Cerebellar nuclear complex (tissue), 1 donor: ENCODE measurements around the gene EPHB2.

Experiments used
- DNase-seq, 2 experiments: peaks; one replicate each; lab custom pipeline; 2025; lab: John Stamatoyannopoulos, UW

The EPHB2 gene

DNA sequence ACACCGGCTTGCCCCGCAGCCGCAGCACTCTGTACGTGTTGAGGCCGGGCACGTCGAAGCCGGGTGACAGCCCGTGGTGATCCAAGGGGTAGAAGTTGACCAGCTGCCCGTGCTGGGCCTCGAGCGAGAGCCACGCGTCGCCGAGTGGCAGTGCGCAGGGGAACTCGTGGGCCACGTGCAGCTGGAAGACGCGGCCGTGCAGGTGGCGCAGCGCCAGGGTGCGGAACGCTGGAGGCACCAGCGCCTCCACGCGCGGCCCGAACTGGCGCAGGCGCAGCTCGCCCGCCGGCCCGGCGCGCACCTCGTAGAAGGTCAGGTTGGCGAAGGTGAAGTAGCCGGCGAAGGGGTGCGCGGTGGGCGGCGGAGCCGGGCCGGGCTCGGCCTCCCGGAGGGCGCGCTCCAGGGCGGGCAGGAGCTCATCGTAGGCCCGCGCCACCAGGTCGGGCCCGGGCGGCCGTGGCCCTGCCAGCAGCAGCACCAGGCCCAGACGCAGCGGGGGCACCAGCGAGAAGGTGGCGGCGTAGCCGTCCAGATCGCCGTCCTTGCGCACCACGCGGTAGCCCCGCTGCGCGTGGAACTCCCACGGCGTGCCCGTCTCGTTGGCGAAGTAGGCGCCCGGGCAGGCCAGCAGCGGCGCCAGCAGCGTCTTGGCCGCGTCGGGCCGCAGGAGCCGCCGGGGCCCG, 242.6 kb downstream of the EPHB2 start:
- no peak for DNase-seq

DNA sequence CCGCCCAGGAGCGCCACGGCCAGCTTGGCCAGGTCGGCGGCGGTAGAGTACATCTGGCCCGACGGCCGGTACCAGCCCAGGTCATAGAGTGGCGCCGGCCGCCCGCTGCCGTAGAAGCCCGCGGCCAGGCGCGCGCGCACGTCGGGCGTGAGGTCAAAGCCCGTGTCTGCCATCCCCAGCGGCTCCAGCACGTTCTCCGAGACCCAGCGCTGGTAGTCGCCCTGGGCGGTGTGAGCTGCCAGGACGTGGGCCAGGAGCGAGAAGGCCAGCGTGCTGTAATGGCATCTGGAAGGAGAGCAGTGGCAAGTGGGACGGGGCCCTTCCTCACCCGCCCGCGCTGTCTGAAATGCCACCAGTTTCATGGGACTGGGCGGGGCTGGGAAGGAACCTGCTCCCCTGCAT, 243.1 kb downstream of the EPHB2 start:
- no peak for DNase-seq

DNA sequence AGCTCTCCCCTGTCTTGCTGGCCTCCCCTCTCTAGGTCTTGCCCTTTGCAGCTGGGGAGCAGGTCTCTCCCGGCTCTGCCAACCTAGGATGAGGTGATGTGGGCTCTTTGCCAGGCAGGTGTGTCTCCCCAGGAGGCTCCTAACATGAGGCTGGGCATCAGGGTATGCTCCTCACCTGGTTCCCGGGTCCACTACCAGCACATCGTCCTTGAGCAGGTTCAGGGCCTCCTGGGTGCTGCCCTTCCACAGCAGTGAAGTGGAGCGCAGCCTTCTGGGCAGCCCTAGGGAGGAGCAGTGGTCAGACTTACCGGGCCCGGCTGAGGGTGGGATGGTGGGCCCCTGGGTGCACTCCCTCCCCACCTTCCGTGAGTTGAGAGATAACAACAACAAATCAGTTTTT, 244.5 kb downstream of the EPHB2 start:
- no peak for DNase-seq

DNA sequence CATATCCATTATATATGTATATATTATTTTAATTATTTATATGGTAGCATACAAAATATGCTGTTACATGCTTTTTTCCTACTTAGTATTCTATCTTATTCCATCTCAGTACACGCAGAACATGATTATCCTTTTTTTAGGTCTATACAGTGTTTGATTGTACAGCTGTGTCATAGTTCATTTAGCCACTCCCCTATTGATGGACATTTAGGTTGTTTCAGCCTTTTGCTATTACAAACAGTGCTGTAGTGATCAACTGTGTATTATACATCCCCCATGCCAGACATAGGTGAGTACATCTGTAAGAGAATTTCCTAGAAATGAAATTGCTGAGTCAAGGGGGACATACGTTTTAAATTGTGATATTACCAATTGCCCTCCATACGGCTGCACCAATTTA, 246.4 kb downstream of the EPHB2 start:
- no peak for DNase-seq

DNA sequence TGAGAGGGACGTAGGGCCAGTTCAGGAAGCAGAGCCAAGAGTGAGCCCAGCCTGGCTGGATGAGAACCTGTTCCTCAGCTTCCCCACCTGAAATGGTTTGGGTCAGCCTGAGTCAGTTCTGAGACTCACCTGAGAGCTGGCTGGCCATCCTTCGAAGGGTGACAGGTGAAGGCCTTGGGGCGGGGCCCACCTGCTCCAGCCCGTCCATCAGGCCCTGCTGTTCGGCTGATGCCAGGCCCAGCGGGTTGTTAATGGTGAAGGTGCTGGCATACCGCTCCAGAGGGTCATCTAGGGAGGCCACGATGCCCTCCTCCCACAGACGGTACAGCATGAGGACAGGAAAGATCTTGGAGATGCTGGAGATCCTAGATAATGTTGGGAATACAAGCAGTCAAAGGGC, 247.9 kb downstream of the EPHB2 start:
- DNase-seq: no peak

DNA sequence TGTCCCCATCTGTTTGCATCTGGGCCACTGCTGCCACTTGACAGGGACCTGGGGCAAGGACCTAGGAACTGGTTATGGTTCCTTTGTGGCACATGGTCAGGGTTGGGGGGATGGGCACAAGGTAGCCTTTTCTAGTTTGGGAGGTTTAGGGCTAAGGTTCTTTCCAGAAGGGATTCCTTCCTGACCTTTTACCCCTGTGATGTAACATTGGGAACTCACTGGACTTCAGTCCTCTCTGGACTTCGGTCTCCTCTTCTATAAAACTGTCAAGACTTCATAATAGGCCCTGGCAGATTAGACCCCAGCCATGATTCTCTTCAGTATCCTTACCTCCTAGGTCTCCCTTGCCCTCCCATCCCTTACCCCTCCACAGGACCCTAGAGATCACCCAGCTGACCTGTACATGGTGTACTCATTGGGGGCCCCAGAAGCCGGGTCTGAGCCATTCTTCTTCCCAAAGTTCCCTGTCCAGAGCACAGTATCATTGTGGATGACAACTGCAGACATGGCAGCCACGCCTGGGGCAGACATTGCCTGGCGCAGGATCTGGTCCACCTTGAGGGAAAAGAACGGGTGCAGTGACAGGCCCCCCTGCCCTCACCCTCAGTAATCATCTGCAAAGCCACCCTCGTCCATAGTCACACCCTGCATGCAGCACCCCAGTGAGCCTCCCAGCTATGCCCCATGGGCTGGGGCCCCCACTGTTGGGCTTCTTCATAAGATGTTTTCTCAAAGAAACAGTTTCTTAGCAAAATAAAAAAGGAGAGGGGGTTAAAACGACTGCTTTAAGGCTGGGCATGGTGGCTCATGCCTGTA, 249.1 kb downstream of the EPHB2 start:
- DNase-seq: no peak

DNA sequence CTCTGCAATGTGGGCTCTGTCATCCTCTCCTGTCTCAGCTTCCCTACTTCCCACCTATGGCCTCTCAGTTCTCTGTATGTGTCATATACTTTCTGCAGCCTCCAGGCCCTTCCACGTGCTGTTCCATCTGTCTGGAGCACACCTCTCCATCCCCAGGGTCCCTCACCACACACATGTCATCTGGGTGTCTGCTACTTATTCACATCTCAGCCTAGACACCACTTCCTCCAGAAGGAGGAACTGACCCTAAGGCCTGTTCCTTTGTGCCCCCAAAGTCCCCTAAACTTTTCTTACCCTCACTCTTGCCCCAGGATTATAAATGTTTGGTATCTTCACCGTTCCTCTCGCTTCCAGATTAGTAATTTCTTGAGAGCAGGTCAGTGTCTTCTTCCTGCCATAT, 251.9 kb downstream of the EPHB2 start:
- no peak for DNase-seq

DNA sequence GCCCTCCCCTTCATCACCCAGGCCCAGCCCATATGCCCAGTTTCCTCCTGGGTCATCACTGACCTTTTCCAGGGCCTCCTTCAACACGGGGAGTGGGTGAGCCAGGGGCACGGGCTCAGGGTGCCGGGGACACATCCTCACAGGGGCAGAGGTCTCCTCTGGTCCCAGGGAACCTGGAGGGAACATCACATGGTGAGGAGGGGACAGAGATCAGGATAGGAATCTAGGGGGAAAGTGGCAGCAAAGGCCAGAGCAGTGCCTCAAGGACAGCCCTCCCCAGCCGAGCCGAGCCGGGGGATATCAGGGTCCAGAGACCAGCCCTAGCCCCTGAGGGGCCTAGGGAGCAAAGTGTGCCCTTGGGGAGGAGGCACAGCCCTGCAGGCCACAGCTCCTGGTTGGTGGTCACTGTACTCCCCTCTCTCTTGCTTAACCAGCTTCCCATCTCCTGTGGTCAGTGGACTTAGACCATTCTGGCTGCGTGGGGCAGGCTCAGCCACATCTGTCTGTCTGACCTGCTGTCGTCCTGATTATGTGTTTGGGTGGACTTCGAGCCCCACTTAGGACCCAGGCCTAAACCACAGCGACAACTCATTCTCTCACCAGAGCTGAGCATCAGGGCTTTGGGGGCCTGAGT, 252.5 kb downstream of the EPHB2 start:
- DNase-seq: no peak

DNA sequence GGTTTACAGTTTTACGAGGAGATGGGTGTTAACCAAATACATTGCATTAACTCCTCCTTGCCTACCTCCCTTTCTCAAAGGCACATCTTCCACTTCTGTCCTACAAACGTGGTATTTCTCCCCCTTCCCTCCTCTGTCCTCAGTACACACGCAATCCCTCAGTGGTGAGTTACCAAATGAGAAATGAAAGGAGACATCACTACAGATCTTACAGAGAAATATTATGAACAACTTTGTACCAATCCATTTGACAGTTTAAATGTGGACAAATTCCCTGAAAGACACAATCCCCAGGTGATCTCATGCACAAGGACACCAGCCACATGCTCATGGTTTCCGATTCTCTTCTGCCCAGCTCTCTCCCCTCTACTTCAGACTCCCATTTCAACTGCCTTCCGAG, 255.7 kb downstream of the EPHB2 start:
- DNase-seq: no peak

DNA sequence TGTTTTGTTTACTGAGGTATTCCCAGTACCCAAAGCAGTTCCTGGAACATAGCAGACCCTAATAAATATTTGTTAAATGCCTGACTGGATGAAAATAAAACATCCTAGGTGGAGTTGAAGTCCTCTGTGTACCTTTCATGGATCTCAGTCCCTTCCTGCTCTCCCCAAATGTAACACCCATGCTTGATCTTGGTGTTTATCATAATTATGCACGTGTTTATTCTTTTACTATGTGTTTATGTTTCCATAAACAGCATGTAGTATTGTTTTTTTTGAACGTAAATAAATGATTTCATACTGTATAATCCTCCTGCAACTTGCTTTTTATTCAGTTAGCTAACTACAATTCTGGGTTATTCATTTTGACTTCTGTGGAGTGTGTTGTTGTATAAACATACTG, 257.2 kb downstream of the EPHB2 start:
- no peak for DNase-seq

DNA sequence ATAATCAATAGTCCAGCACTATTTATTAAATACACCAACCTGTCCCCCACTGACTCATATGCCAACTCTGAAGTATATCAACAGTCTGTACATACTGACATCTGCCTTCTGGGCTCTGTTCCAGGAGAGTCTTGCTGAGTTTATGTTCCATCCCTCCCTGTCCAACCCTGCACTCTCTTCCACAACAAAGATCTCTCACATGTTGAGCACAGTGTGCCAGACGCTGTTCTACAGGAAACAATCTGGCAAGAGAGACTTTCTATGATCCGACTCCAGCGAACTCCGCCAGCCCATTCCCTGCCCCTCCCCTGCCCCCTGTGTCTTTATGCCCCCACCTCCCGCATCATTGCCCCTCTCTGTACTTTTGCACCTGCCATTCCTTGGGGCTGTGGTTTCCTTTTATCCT, 258.7 kb downstream of the EPHB2 start:
- DNase-seq: no peak

DNA sequence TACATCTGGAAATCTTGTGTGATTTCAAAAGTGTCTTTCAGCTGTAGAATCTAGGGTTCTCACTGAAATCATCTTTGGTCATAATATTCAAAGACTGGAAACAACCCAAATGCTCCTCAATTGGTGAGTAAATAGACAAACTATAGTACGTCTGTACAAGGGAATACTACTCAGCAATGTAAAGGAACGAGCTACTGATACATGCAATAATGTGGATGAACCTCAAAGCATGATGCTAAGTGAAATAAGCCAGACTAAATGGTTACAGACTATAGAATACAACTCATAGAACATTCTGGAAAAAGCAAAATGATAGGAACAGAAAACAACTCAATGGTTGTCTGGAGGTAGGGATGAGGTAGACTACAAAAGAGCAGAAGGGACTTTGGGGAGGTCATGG, 259.5 kb downstream of the EPHB2 start:
- DNase-seq: no peak
